CD14-positive monocyte (primary cell): ENCODE results near the gene MAPKAPK3. TPM values are rescaled to one million over a fixed set of nuclear protein-coding genes. Genes with fewer than 3 reads are reported as not detected.

ENCODE experiments used
- DNase-seq, 3 donors: peaks; one replicate each; pipeline ENCODE4 v3.0.0-alpha.2; 2011 to 2022
- H2AFZ ChIP-seq: 2 replicates; pipeline ENCODE4 v1.6.0; 2012; ENCODE audit warnings: mild to moderate bottlenecking, low read depth, low read length, inconsistent platforms; ENCODE audit not compliant: insufficient read depth, poor library complexity, severe bottlenecking
- H3K27ac ChIP-seq, 2 donors: 1 replicate in 1 of 2; 2 replicates in 1 of 2; pipeline ENCODE4 v1.5.1; 2012 to 2013; ENCODE audit warnings: low read length in 2 of 2, control low read depth in 1 of 2, inconsistent platforms in 1 of 2, low read depth in 1 of 2, mild to moderate bottlenecking in 1 of 2
- H3K27me3 ChIP-seq, 2 donors: one replicate each; pipeline versions ENCODE4 v1.6.0 to v1.6.1; 2011 to 2013; ENCODE audit warnings: low read length in 2 of 2; ENCODE audit not compliant: control insufficient read depth in 2 of 2, insufficient read depth in 2 of 2
- H3K36me3 ChIP-seq, 2 donors: replicated peaks in 1 of 2; 1 replicate in 1 of 2; 2 replicates in 1 of 2; pipeline versions ENCODE4 v1.5.1 to v1.6.1; 2012 to 2013; ENCODE audit warnings: low read length in 2 of 2, control low read depth in 1 of 2, inconsistent platforms in 1 of 2, mild to moderate bottlenecking in 1 of 2; ENCODE audit not compliant: insufficient read depth in 2 of 2, control insufficient read depth in 1 of 2
- H3K4me1 ChIP-seq, 2 donors: 1 replicate in 1 of 2; 2 replicates in 1 of 2; pipeline versions ENCODE4 v1.5.1 to v1.6.1; 2012 to 2013; ENCODE audit warnings: low read length in 2 of 2, control low read depth in 1 of 2, inconsistent platforms in 1 of 2, mild to moderate bottlenecking in 1 of 2, moderate library complexity in 1 of 2; ENCODE audit not compliant: insufficient read depth in 2 of 2, control insufficient read depth in 1 of 2
- H3K4me2 ChIP-seq: replicated peaks from 2 replicates; pipeline ENCODE3; 2012; ENCODE audit warnings: low read length, moderate library complexity, mild to moderate bottlenecking; ENCODE audit not compliant: poor library complexity, severe bottlenecking; ENCODE audit errors: extremely low read depth
- H3K4me3 ChIP-seq, 3 experiments: fragments of 200-600 bp in 1 of 3; sonication (generic) in 1 of 3; replicated peaks in 1 of 3; 1 replicate in 2 of 3; 2 replicates in 1 of 3; pipeline ENCODE4 v1.5.1; 2011 to 2013; ENCODE audit warnings: low read length in 3 of 3, mild to moderate bottlenecking in 3 of 3, control low read depth in 2 of 3, low read depth in 2 of 3, inconsistent platforms in 1 of 3, moderate library complexity in 1 of 3
- H3K79me2 ChIP-seq: 2 replicates; pipeline ENCODE4 v1.6.0; 2012; ENCODE audit warnings: mild to moderate bottlenecking, control low read depth, inconsistent platforms, low read length, moderate library complexity; ENCODE audit not compliant: insufficient read depth
- H3K9ac ChIP-seq: 2 replicates; pipeline ENCODE4 v1.6.0; 2017; ENCODE audit warnings: low read length, mild to moderate bottlenecking; ENCODE audit not compliant: insufficient read depth, poor library complexity, severe bottlenecking
- H3K9me3 ChIP-seq, 2 donors: replicated peaks in 1 of 2; 1 replicate in 1 of 2; 2 replicates in 1 of 2; pipeline versions ENCODE4 v1.5.1 to v1.6.1; 2012 to 2013; ENCODE audit warnings: low read length in 2 of 2, control low read depth in 1 of 2; ENCODE audit not compliant: control insufficient read depth in 1 of 2, insufficient read depth in 1 of 2
- H4K20me1 ChIP-seq: 2 replicates; pipeline ENCODE4 v1.6.0; 2012; ENCODE audit warnings: mild to moderate bottlenecking, low read length, control low read depth, moderate library complexity; ENCODE audit not compliant: insufficient read depth
- H3K27ac Mint-ChIP-seq, 7 donors: one replicate each; pipeline ENCODE4 v1.8.0; 2020; ENCODE audit warnings: mild to moderate bottlenecking in 7 of 7, mixed read lengths in 7 of 7, moderate library complexity in 6 of 7, inconsistent platforms in 2 of 7
- H3K27me3 Mint-ChIP-seq, 3 donors: one replicate each; pipeline ENCODE4 v1.8.0; 2021 to 2022; ENCODE audit warnings: low read depth in 3 of 3, mild to moderate bottlenecking in 3 of 3, mixed read lengths in 3 of 3, moderate library complexity in 3 of 3, inconsistent platforms in 1 of 3
- H3K36me3 Mint-ChIP-seq, 2 donors: one replicate each; pipeline ENCODE4 v1.8.0; 2020; ENCODE audit warnings: mixed read lengths in 2 of 2, inconsistent platforms in 1 of 2, mild to moderate bottlenecking in 1 of 2
- H3K4me1 Mint-ChIP-seq: one replicate; pipeline ENCODE4 v1.8.0; 2020; ENCODE audit warnings: mild to moderate bottlenecking, mixed read lengths
- H3K4me3 Mint-ChIP-seq, 2 donors: one replicate each; pipeline ENCODE4 v1.8.0; 2020; ENCODE audit warnings: mild to moderate bottlenecking in 2 of 2, mixed read lengths in 2 of 2, moderate library complexity in 1 of 2
- H3K9me3 Mint-ChIP-seq, 7 donors: one replicate each; pipeline ENCODE4 v1.8.0; 2020 to 2022; ENCODE audit warnings: mixed read lengths in 7 of 7, mild to moderate bottlenecking in 6 of 7, moderate library complexity in 6 of 7, inconsistent platforms in 2 of 7
- CTCF ChIP-seq: fragments of 200-600 bp; IDR thresholded peaks from one replicate; pipeline ENCODE4 v1.8.0; 2022; ENCODE audit warnings: antibody characterized with exemption, mild to moderate bottlenecking
- WGBS: methylation state at CpG from one replicate; pipeline ENCODE4 v1.1.5; 2013; ENCODE audit warnings: missing lambda C conversion rate; ENCODE audit not compliant: insufficient coverage; 5-methylcytosine and 5-hydroxymethylcytosine counted together
- intact Hi-C, 2 donors: fragments of 100-400 bp; cut with micrococcal nuclease; formaldehyde crosslinking; loops; one replicate each; pipeline versions ENCODE4 v1.15.0 to v1.15.1; 2023
- polyA plus RNA-seq, 3 donors: library from polyadenylated mRNA; depleted of rRNA in 1 of 3; unstranded in 2 of 3; stranded (reverse) in 1 of 3; fragments of 300-500 nt in 2 of 3; fragments of >200 nt in 1 of 3; fragmentation: Illumina TruSeq in 2 of 3; gene quantifications; 1 replicate in 2 of 3; 2 replicates in 1 of 3; pipeline ENCODE4 v1.2.3, GENCODE V29; 2012 to 2021

The MAPKAPK3 gene
- polyA plus RNA-seq, 3 donors = 173 to 252 (median 201) TPM

- peaks cover 16 to 47% of the 10 kb centered on the region in 2 donors for H3K36me3 ChIP-seq
- Mint-ChIP-seq H3K36me3 (peaks cover 25 to 43% of the 10 kb centered on the region in 2 donors), H3K4me3 (no peak overlapping the region), H3K27ac (peak overlapping the region in 2 of 7 donors; percentile 15 to 41), H3K4me1 (peaks cover 19% of the 10 kb centered on the region), H3K27me3 (no peaks in the 10 kb centered on the region), H3K9me3 (no peaks in the 10 kb centered on the region)
- peaks cover 5 to 14% of the 10 kb centered on the region in 2 donors for H3K4me1 ChIP-seq
- H3K27ac ChIP-seq = no peak overlapping the region
- H3K79me2 ChIP-seq = no peaks in the 10 kb centered on the region
- H3K9ac ChIP-seq = no peak overlapping the region
- TF ChIP-seq CTCF = no peak
- WGBS = 86% methylated on average over 6 of the region's 6 CpGs
- no peak for DNase-seq
- no peaks in the 10 kb centered on the region for H3K27me3 ChIP-seq
- no peaks in the 10 kb centered on the region for H3K9me3 ChIP-seq
- intact Hi-C loops = loop anchor here in 1 of 2 donors (10.0 kb wide), 1 partner anchor 79 kb away; no protein-coding TSS in a partner anchor
- no peak overlapping the region for H3K4me2 ChIP-seq
- H3K4me3 ChIP-seq = no peak overlapping the region
- H2AFZ ChIP-seq = no peak overlapping the region
- H4K20me1 ChIP-seq = no peaks in the 10 kb centered on the region
These were observed 41.6 kb upstream of the MAPKAPK3 start for GRCh38 chr3:50575372-50575771.

DNA sequence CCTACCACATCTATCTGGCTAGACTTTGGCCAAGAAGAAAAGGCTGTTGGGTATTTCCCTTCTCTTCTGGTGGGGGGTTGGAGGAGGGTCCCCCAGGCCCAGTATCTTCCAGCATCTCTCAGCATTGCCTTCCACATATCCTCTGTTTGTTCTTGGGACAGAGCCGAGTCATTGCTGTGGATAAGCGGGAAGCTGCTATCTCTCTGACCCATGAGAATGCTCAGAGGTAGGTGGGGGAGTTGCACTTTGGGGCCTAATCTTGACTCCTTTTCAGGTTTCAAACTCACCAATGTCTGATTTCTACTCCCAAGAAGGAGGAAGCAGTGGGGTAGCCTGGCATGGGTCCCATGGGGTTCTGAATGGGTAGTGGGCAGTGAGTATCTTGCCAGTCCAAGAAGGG lies 39.6 kb upstream of the MAPKAPK3 start:
- H3K9ac ChIP-seq = no peak overlapping the region
- H3K4me1 Mint-ChIP-seq = peaks cover 15% of the 10 kb centered on the region

More for the DNA sequence above, 39.6 kb upstream of the MAPKAPK3 start:
- Mint-ChIP-seq H3K36me3 (peaks cover 30 to 54% of the 10 kb centered on the region in 2 donors), H3K4me3 (no peak overlapping the region), H3K9me3 (no peaks in the 10 kb centered on the region), H3K27me3 (peaks cover 0 to 2% (median 0%) of the 10 kb centered on the region in 3 donors), H3K27ac (no peak overlapping the region)
- Histone ChIP-seq H3K79me2 (no peaks in the 10 kb centered on the region), H2AFZ (no peak overlapping the region), H3K4me3 (no peak overlapping the region), H4K20me1 (no peaks in the 10 kb centered on the region), H3K9me3 (no peaks in the 10 kb centered on the region), H3K4me2 (no peak overlapping the region), H3K4me1 (peaks cover 3 to 9% of the 10 kb centered on the region in 2 donors), H3K27me3 (no peaks in the 10 kb centered on the region), H3K27ac (no peak overlapping the region), H3K36me3 (peaks cover 21 to 55% of the 10 kb centered on the region in 2 donors)
- no CpG with 5 or more reads among the region's 2 CpGs for WGBS
- DNase-seq = no peak
- intact Hi-C loops = loop anchor here in 1 of 2 donors (10.0 kb wide), 1 partner anchor 77 kb away; no protein-coding TSS in a partner anchor
- TF ChIP-seq CTCF = no peak
